Motor neuron (in vitro differentiated cells): ENCODE results near the gene NRP1. TPM values are rescaled to one million over a fixed set of nuclear protein-coding genes. Genes with fewer than 3 reads are reported as not detected.
"Not testable (repeated sequence)": the region's sequence is repeated elsewhere in the genome, so short reads cannot be mapped to it uniquely, and the experiment has no call there.

Experiments used
- ATAC-seq, 8 experiments: fragments of 200-7000 bp; cut with Tn5 transposase; replicated peaks in 6 of 8; 2 replicates each; pipeline ENCODE4 v1.8.0; 2021; ENCODE audit warnings: mild to moderate bottlenecking in 8 of 8, moderate library complexity in 8 of 8
- H3K27ac ChIP-seq, 2 donors: fragments of 250-450 bp; sonication (Bioruptor Pico); 2 replicates each; pipeline ENCODE4 v1.9.0; 2021; ENCODE audit warnings: antibody characterized with exemption in 2 of 2, mild to moderate bottlenecking in 2 of 2, moderate library complexity in 1 of 2
- H3K4me1 ChIP-seq, 2 donors: fragments of 250-450 bp; sonication (Bioruptor Pico); replicated peaks in 1 of 2; 2 replicates each; pipeline ENCODE4 v1.6.1; 2021; ENCODE audit warnings: antibody characterized with exemption in 2 of 2, mild to moderate bottlenecking in 2 of 2, moderate library complexity in 1 of 2
- H3K4me3 ChIP-seq, 5 donors: fragments of 250-450 bp; sonication (Bioruptor Pico); 2 replicates each; pipeline ENCODE4 v1.9.0; 2021; ENCODE audit warnings: antibody characterized with exemption in 5 of 5, mild to moderate bottlenecking in 5 of 5, moderate library complexity in 4 of 5
- WGBS, 10 experiments: fragments of 450-650 bp; shearing (Covaris generic); methylation state at CpG; one replicate each; pipeline ENCODE4 v1.0.0; 2022; 5-methylcytosine and 5-hydroxymethylcytosine counted together
- in situ Hi-C, 9 experiments: fragments of 400-800 bp; cut with MboI; loops; one replicate each; pipeline ENCODE4 v1.15.0; 2021; ENCODE audit warnings: low sequenced_read_pairs in 9 of 9, low pct_unique_long_range_greater_than_20kb in 2 of 9; ENCODE audit not compliant: unreplicated experiment in 9 of 9
- total RNA-seq, 8 experiments: library from RNA; unstranded; fragments of 300-600 nt; gene quantifications; 2 replicates each; pipeline versions ENCODE4 v1.2.3 to v1.2.4, GENCODE V29; 2022

NRP1 gene
- total RNA-seq, 8 experiments from 2014 or later, result 35.7 to 84.8 (median 61.7) TPM

- no peak for ATAC-seq
- no peak overlapping the region for H3K4me3 ChIP-seq
- 86 to 100% (median 97%) methylated on average over 1 to 4 of the region's 4 CpGs; no CpG with 5 or more reads in 1 of the 10 experiments for WGBS, 10 experiments
- in situ Hi-C loops, result loop anchor here in 3 of 9 experiments (25.0 kb wide), 2 partner anchors 99 to 1326 kb away; no protein-coding TSS in a partner anchor
- H3K27ac ChIP-seq, result no peak overlapping the region
- peaks cover 6 to 13% of the 10 kb centered on the region in 2 donors for H3K4me1 ChIP-seq
Measured at GRCh38 chr10:33310853-33311252, 23.6 kb downstream of the NRP1 start.

- ATAC-seq, result peak in 1 of 8 experiments; percentile 10
- WGBS, 10 experiments, result 76 to 98% (median 92%) methylated on average over 3 to 8 of the region's 8 CpGs; no CpG with 5 or more reads in 1 of the 10 experiments
- no peak overlapping the region for H3K27ac ChIP-seq
- peaks cover 20 to 22% of the 10 kb centered on the region in 2 donors for H3K4me1 ChIP-seq
- in situ Hi-C loops, result loop anchor here in 3 of 9 experiments (25.0 kb wide), 2 partner anchors 97 to 1328 kb away; no protein-coding TSS in a partner anchor
- H3K4me3 ChIP-seq, result no peak overlapping the region
Measured at GRCh38 chr10:33309406-33309805, 25.1 kb downstream of the NRP1 start.

GRCh38 chr10:33307835-33308234 lies 26.6 kb downstream of the NRP1 start:
- in situ Hi-C loops, result loop anchor here in 3 of 9 experiments (25.0 kb wide), 2 partner anchors 96 to 1329 kb away; no protein-coding TSS in a partner anchor
- no peak overlapping the region for H3K27ac ChIP-seq
- WGBS, 10 experiments, result 94 to 100% (median 98%) methylated on average over 1 to 5 of the region's 5 CpGs; no CpG with 5 or more reads in 1 of the 10 experiments
- H3K4me1 ChIP-seq, result peaks cover 26 to 36% of the 10 kb centered on the region in 2 donors
- H3K4me3 ChIP-seq, result no peak overlapping the region
- ATAC-seq, result no peak

- Histone ChIP-seq H3K4me3 (no peak overlapping the region), H3K27ac (no peak overlapping the region), H3K4me1 (peaks cover 26 to 36% of the 10 kb centered on the region in 2 donors)
- ATAC-seq, result peak in 3 of 8 experiments; percentile 76 to 81 (median 77)
- in situ Hi-C loops, result loop anchor here in 3 of 9 experiments (25.0 kb wide), 2 partner anchors 95 to 1330 kb away; no protein-coding TSS in a partner anchor
- WGBS, 10 experiments, result 58 to 100% (median 76%) methylated on average over 1 to 4 of the region's 4 CpGs
Measured at GRCh38 chr10:33306701-33307519, 27.6 kb downstream of the NRP1 start.

GRCh38 chr10:33306126-33306525 lies 28.3 kb downstream of the NRP1 start:
- ATAC-seq, result peak in 6 of 8 experiments; percentile 51 to 73 (median 70)

GRCh38 chr10:33304423-33305225 lies 29.8 kb downstream of the NRP1 start:
- 0 to 58% (median 38%) methylated on average over 1 to 6 of the region's 6 CpGs; no CpG with 5 or more reads in 2 of the 10 experiments for WGBS, 10 experiments
- peak in 5 of 8 experiments; percentile 73 to 83 (median 78) for ATAC-seq
- Histone ChIP-seq H3K4me3 (no peak overlapping the region), H3K27ac (no peak overlapping the region), H3K4me1 (peaks cover 33 to 46% of the 10 kb centered on the region in 2 donors)
- in situ Hi-C loops, result loop anchor here in 3 of 9 experiments (25.0 kb wide), 2 partner anchors 92 to 1333 kb away; no protein-coding TSS in a partner anchor

More at GRCh38 chr10:33306126-33306525, 28.3 kb downstream of the NRP1 start:
- Histone ChIP-seq H3K27ac (no peak overlapping the region), H3K4me1 (peaks cover 26 to 40% of the 10 kb centered on the region in 2 donors), H3K4me3 (no peak overlapping the region)
- WGBS, 10 experiments, result 0 to 93% (median 32%) methylated on average over 1 to 4 of the region's 5 CpGs
- in situ Hi-C loops, result loop anchor here in 3 of 9 experiments (25.0 kb wide), 2 partner anchors 94 to 1331 kb away; no protein-coding TSS in a partner anchor

- Histone ChIP-seq H3K27ac (no peak overlapping the region), H3K4me3 (no peak overlapping the region), H3K4me1 (peaks cover 33 to 46% of the 10 kb centered on the region in 2 donors)
- 0 to 100% (median 49%) methylated on average over 1 to 3 of the region's 3 CpGs; no CpG with 5 or more reads in 1 of the 10 experiments for WGBS, 10 experiments
- in situ Hi-C loops, result loop anchor here in 3 of 9 experiments (25.0 kb wide), 2 partner anchors 92 to 1333 kb away; no protein-coding TSS in a partner anchor
- peak in 3 of 8 experiments; percentile 2 to 66 (median 57) for ATAC-seq
Measured at GRCh38 chr10:33303988-33304387, 30.5 kb downstream of the NRP1 start.

- H3K27ac ChIP-seq, result no peak overlapping the region
- no peak overlapping the region for H3K4me3 ChIP-seq
- ATAC-seq, result no peak
- WGBS, 10 experiments, result 60 to 100% (median 100%) methylated on average over 1 to 2 of the region's 2 CpGs; no CpG with 5 or more reads in 3 of the 10 experiments
- peaks cover 33 to 46% of the 10 kb centered on the region in 2 donors for H3K4me1 ChIP-seq
- in situ Hi-C loops, result loop anchor here in 3 of 9 experiments (25.0 kb wide), 2 partner anchors 90 to 1335 kb away; no protein-coding TSS in a partner anchor
Measured at GRCh38 chr10:33302208-33302829, 32.1 kb downstream of the NRP1 start.

GRCh38 chr10:33301097-33301789 lies 33.2 kb downstream of the NRP1 start:
- in situ Hi-C loops, result loop anchor here in 3 of 9 experiments (25.0 kb wide), 2 partner anchors 89 to 1336 kb away; no protein-coding TSS in a partner anchor
- H3K4me1 ChIP-seq, result peaks cover 30 to 36% of the 10 kb centered on the region in 2 donors
- no peak for ATAC-seq
- no peak overlapping the region for H3K27ac ChIP-seq
- 58 to 100% (median 89%) methylated on average over 1 to 9 of the region's 9 CpGs; no CpG with 5 or more reads in 1 of the 10 experiments for WGBS, 10 experiments
- H3K4me3 ChIP-seq, result no peak overlapping the region

GRCh38 chr10:33300544-33300943 lies 33.9 kb downstream of the NRP1 start:
- WGBS, 10 experiments, result 47 to 100% (median 83%) methylated on average over 1 to 3 of the region's 3 CpGs; no CpG with 5 or more reads in 3 of the 10 experiments
- not testable (repeated sequence) for H3K4me3 ChIP-seq
- in situ Hi-C loops, result loop anchor here in 3 of 9 experiments (25.0 kb wide), 2 partner anchors 88 to 1337 kb away; no protein-coding TSS in a partner anchor

GRCh38 chr10:33298893-33299292 lies 35.6 kb downstream of the NRP1 start:
- in situ Hi-C loops, result no loop called here

More at GRCh38 chr10:33300544-33300943, 33.9 kb downstream of the NRP1 start:
- H3K4me1 ChIP-seq, result peaks cover 25 to 31% of the 10 kb centered on the region in 2 donors
- H3K27ac ChIP-seq, ATAC-seq: not testable (repeated sequence)

More at GRCh38 chr10:33298893-33299292, 35.6 kb downstream of the NRP1 start:
- peaks cover 9 to 18% of the 10 kb centered on the region in 2 donors for H3K4me1 ChIP-seq
- H3K27ac ChIP-seq, result no peak overlapping the region
- no peak overlapping the region for H3K4me3 ChIP-seq
- 33 to 100% (median 100%) methylated on average over 1 to 2 of the region's 2 CpGs; no CpG with 5 or more reads in 4 of the 10 experiments for WGBS, 10 experiments
- no peak for ATAC-seq
